GM18907 (cell line): Measurements from ENCODE around the gene TADA1.
"Not testable (repeated sequence)": the region's sequence is repeated elsewhere in the genome, so short reads cannot be mapped to it uniquely, and the experiment has no call there.

Experiments
- ATAC-seq: cut with Tn5 transposase; IDR thresholded peaks from one replicate; pipeline ENCODE4 v1.9.1; 2021; ENCODE audit warnings: mild to moderate bottlenecking, moderate library complexity; ENCODE audit not compliant: unreplicated experiment

Gene TADA1

DNA sequence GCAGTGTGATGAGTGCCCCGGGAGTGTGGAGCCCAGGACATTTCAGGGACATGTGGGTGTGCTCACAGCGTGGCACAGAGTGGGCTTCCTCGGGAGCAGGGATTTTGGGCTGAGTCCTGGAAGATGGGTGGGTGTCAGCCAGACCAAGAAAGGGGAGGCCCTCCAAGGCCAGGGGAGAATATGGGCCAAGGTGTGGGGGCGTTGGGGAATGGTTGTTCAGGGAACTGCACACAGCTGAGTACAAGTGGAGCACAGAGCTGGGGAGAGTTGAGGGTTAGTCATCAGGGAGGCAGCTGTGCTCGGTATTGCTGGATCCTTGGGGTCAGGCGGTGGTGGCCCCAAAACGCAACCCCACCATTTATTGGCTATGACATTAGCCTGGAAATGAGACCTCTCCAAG lies 31.3 kb downstream of the TADA1 start:
- ATAC-seq, result no peak

DNA sequence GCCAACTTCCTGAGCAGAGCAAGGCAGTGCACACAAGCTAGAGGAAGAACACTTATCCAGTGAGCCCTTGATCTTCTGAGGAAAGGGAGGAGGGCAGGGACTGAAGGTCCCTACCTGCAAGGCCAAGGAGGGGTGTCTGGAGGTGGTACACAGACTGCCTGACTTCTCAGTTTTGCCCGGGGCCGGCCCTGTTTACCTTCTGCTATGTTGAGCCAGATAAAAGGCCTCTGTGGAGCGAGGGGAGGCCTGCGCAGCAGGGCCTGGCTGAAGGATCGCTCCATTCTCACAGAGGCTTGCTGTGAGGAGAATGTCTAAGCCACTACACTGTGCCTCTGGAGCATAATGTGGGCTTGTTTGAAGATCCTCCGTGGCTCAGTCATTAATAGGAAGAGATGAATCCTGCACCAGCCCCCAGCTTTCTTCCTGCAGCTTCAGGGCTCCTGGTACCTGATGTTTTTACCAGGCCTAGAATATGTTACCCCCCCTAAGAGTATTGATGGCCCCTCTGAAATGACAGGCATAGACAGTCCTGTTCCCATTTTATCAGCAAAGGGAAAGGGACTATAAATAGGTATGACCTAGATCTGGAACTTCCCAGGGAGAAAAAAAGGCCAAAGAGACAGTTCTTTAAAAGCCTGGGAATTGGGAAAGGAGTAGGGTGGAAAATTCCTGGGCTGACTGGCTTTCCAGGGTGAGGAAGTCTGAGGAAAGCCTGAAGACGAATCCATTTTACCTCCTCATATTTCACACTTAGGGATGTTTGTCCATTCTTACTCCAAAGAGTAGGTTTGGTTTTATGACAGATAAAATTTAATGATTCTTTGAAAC lies 32.1 kb downstream of the TADA1 start:
- ATAC-seq, result no peak

DNA sequence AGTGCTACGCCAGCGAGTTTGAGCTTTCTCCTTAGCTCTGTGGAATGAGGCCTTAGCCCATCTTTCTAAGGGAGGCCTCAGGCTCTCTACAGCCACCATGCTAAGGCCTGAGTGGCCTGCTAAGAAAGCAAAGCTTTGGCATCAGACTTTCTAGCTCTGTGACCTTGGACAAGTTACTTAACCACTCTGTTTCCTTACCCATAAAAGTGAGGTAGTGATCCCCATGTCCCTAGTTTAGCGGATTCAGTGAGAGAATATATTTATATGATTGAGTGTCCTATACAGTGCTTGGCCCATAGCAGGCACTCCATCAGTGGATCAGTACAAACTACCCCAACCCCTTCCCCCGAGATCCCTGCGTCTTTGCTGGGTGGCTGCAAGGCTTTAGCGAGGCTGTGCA lies 32.7 kb downstream of the TADA1 start:
- ATAC-seq, result no peak

DNA sequence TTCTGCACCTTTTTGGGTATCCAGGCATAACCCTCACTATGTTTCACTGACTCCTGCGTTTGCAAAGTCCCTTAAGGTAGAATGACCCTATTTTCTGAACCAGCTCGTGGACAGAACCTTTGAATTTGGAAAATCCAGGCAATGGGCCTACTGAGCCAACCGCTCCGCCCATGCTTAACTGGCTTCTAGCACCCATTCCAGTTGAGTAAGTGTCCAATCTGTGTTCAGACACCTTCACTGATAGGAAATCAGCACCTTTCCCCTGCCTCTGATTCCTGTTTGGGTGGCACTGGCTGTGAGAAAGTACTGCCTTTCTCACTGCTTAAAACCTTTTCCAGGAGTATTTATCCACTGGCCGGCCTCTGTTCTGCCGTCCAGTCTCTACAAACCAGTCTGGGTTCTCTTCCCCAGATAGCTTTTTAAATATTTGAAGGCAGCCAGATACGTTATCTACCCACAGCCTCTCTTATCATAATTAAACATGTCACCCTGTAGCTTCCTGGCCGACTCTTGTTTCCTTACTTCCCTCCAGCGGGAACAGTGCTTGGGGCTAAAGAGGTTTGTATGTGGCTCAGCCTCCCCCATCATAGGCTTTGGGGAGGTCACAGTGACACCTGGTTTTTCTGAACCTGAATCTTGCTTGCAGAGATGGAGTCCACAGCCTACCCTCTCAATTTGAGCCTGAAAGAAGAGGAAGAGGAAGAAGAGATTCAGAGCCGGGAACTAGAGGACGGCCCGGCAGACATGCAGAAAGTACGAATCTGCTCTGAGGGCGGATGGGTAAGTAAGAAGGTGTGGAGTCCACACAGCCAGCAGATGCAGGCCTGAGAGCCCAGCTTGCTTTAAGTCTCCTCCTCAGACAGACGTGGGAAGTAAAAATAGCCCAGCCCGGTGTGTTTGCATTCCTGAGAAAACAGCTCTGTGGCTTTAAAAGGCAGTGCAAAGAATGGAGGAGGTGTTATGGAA lies 35.5 kb downstream of the TADA1 start:
- no peak for ATAC-seq

DNA sequence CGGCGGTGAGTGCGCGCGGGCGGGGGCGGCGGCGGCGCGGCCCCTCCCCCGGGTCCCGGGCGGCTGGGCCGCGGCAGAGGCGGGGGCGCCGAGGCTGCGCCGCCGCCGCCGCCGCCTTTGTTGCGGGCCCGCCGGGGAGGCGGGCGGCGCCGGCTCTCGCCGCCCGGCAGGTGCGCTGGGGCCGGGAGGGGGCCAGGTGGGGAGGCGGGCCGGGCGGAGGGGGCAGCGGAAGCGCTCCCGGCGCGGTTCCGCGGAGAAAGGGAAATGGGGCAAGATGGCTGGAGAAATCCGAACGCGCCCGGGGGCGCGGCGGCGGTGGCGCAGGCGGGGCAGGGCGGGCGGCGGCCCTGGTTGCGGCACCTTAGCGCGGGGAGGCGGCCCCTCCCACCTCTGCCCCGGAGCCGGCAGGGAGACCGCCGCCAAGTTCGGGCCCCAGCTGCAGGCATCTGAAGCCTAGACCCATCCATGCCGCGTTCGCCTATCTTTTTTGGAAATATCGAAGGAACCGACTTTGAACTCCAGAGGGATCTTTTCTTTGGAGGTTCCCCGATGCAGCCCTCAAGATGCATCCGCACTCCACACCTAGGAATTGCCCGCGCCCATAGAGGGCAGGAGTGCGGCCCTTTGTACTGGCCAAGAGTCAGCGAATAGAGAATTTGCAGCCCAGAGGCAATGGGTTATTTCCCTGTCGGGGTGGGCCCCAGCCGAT lies 36.3 kb downstream of the TADA1 start:
- peak; percentile 48 for ATAC-seq

DNA sequence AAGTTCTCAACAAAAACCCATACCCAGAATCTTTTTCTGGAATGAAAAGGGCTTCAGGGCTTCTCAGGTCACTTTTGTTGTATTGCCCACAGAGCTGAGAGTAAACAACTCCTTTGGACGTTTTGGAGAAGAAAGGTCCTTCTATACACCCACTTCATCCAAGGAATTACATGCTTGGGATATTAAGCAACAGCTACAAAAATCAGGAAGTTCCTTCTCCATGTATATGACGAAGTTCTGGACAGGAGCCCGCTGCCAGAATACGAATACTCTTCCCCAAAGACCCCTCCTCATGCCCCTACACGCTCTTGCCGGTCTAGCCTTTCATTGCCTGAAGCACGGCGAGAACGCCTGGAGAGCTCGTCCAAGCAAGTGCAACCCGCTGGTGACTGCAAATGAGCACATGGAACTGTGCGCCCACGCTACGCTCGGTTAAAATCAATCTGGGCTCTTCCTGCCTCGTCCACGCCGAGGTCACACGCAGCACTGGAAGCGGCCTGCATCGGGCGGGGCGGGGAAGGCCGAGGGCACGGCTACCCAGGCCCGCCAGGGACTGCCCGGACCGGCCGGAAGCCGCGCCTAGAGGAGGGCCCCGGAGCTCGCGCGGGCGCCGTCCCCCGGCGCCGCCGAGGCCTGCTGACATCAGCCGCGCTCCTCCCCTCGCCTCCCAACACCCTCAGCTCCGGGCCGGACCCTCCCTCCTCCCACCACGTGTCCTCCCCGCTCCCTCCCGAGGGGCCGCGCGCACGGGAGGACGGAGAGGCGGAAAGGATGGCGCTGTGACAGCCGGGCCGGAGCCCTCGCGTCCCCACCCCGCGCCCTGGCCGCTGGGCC lies 37.1 kb downstream of the TADA1 start, which contains the start of gene POGK:
Gene POGK (plus strand): TSS at position 710 of the 834 bp plus-strand sequence. CDS start 1,482 bp downstream, outside the sequence.
- ATAC-seq, result peak; percentile 98

DNA sequence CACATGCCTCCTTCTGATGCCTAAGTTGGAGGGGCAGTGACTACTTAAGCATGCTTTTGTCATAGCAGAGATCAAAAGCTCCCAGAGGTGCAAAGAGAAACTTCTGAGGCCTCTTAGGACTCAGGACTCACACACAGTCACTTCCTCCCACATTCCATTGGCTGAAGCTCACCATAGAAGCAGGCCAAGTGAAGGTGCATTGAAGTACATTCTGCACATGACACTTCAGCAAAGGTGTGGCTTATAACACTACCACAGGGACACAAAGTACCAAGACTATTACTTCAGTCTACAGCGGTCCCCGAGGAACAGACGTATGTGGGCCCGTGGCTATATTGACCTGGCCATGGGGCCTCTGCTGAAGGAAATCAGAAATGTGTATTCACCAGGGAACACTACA lies 39.3 kb downstream of the TADA1 start:
- ATAC-seq, result no peak

DNA sequence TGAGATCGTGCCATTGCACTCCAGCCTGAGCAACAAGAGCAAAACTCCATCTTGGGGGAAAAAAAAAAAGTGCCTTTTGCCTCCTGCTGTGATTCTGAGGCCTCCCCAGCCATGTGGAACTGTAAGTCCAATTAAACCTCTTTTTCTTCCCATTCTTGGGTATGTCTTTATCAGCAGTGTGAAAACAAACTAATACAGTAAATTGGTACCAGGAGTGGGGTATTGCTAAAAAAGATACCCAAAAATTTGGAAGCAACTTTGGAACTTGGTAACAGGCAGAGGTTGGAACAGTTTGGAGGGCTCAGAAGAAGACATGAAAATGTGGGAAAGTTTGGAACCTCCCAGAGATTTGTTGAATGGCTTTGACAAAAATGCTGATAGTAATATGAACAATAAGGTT lies 46.3 kb downstream of the TADA1 start:
- ATAC-seq, result not testable (repeated sequence)

DNA sequence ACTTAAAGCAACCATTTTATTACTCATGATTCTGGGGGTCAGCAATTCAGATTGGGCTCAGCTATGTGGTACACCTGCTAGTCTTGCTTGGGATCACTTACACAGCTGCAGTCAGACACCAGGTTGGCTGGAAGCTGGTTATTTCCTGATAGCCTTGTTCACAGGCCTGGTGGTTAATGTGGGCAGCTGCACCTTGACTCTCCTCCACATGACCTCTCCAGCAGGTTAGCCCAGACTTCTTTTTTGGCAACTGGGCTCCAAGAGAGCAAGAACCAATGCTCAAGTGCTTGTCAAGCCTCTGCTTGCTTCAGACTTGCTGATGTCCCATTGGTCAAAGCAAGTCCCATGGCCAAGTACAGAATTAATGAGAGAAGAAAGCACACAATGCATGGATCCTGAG lies 48.6 kb downstream of the TADA1 start:
- ATAC-seq, result no peak

DNA sequence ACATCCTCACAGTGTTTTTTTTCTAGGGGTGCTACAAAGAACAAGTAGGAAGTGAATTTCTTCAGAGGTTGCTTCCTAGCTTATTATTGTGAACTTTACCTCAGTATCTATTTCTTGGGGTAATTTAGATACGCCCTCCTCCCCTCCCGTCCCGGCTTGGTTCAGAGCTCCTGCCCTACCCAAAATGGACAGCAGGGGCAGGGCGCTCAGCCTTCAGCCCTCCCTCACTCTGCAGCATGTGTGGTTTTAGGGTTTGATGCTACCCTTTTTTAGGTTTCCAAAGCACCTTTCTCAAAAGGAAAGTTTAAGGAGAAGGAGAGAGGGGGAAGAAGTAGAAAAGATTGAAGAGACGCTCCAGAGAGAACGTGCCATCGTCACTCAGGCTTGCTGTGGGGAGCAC lies 53.7 kb downstream of the TADA1 start:
- no peak for ATAC-seq

DNA sequence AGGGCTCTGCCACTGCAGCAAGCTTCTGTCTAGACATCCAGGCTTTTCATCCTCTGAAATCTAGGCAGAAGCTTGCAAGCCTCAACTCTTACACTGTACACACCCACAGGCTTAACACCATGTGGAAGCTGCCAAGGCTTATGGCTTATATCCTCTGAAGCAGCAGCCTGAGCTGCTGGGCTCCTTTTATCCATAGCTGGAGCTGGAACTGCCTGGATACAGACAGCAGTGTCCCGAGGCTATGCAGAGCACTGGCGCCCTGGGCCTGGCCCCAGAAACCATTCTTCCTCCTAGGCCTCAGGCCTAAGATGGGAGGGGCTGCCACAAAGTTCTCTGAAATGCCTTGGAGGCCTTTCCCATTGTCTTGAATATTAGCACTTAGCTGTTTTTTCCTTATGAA lies 56.1 kb downstream of the TADA1 start:
- ATAC-seq, result no peak

DNA sequence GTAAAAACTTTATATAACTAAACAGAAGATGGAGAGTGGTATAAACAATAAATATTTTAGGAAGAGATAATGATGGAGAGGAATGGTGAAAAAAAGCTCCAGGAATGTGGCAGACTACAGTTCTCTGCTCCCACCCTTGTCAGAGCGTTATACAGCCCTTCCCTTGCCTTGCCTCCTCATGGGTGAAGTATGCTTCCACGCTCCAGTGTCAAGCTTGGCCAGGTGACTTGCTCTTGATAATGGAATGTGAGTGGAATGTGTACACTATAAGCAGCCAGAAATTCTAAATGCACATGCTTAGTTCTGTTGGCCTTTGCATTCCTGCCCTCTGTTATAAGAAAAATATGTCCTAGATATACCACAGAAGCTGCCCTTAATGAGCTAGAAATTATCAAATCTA lies 61.5 kb downstream of the TADA1 start:
- no peak for ATAC-seq

DNA sequence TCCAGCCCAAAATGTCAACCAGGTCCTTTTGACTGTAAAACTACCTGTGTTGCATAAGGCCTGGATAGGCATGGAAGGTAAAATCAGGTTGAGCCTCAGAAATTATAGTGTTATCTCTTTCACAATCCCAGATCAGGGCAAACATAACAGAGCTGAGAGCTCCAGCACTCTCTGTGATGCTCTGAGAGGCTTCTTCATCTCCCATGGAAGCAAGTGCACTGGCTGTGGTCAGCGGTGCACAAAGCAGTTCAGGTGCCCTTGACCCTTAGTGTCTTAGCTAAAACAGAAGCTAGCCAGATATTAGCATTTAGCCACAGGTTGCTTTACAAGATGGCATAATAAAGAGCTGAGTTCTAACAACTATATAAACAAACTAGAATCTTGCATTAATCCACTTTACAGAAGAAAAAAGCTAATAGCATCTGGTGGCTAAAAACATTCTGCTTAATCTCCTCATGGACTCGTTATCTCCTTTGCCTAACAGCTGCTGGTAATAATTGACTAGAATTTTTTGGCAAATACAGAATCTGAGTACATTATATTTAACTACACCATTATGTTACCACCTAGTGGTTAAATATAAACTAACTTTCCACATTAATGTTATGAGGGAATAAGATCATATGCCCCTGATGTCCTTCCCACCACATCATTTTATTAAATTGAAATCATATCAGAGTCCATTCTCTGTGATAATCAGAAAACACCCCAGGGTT lies 62.4 kb downstream of the TADA1 start:
- ATAC-seq, result no peak

DNA sequence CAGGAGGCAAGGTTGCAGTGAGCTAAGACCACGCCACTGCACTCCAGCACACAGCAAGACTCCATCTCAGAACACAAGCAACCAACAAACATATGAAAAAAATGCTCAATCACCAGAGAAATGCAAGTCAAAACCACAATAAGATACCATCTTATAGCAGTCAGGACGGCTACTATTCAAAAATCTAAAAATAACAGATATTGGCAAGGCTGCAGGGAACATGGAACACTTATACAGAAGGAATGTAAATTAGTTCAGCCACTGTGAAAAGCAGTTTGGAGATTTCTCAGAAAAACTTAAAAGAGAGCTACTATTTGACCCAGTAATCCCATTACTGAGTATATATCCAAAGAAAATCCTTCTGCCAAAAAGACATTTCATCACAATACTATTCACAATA lies 64.4 kb downstream of the TADA1 start:
- ATAC-seq, result no peak

DNA sequence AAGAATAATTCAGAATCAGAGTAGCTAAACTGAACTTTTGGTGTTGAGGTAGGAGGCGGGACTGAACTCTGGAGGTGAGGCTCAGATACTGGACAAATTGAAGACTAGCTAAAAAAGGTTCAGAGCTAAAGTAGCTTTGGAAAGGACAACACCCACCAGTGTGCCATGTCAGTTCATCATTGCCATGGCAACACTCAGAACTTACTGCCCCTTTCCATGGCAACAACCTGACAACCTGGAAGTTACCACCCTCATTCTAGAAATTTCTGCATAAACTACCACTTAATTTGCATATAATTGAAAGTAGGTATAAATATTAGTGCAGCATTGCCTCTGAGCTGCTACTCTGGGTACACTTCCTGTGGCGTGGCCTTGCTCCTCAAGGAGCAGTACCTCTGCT lies 67.1 kb downstream of the TADA1 start:
- ATAC-seq, result no peak
